IPS-NIHi7 (cell line): ENCODE results near the gene GUCY1A2.
"Not testable (repeated sequence)": the region's sequence is repeated elsewhere in the genome, so short reads cannot be mapped to it uniquely, and the experiment has no call there.

Experiments used
- DNase-seq: peaks from one replicate; pipeline ENCODE4 v3.0.0; 2012; ENCODE audit warnings: mixed read lengths; ENCODE audit errors: extremely low spot score

Gene GUCY1A2

GRCh38 chr11:106943089-106943488 lies 75.2 kb downstream of the GUCY1A2 start:
- DNase-seq, result no peak

DNA sequence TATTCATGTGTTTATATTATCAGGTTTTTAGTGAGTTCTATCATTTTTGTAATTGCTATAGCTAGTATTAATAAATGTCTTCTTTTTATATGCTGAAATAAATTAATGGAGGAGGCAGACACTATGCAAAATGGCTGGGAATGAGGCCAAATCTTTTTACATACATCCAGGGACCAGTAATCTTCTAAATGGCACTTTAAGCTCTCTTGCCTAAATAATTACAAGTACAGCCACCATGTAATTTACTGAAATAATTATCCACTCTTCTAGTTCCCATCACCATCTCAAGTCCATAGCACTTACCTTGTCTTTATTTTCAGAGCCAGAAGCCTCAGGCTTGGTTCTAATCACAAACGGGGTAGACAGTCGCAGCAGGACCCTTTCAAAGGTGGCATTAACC lies 79.1 kb downstream of the GUCY1A2 start:
- no peak for DNase-seq

DNA sequence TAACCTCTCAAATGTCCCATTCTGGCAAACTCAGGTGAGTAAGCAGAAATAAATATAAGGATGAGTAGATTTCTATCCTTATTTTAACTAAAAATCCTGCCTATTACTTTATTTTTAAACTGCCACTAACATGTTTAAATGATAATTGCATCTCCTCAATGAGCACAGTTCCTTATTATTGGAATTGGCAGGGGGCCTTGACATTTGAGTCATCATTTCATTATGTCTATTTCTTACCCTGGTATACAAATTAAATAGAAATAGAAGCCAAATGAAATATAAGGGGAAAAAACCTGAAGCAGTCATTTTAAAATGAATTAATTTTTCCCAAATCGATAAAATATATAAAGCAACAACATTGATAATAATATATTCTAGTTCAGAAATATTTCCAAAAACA lies 81.2 kb downstream of the GUCY1A2 start:
- DNase-seq, result no peak

DNA sequence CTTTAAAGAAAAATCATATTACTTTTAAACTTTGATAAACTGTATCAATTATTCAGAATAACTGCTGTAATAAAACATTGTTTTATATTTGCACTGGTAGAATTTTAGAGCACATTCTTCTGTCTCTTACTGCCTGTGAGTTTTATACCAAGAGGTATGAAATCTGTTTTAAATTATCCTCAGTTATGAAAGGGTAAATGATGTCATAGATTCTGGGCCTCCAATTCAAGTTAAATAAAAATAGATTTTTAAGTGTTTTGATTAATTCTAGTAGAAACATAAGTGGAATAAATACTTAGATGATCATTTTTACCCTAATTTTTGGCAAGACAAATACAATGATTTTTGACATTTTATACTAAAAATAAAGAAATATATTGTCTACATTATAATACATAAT lies 93.0 kb downstream of the GUCY1A2 start:
- DNase-seq, result no peak

GRCh38 chr11:106920899-106921509 lies 97.3 kb downstream of the GUCY1A2 start:
- no peak for DNase-seq

DNA sequence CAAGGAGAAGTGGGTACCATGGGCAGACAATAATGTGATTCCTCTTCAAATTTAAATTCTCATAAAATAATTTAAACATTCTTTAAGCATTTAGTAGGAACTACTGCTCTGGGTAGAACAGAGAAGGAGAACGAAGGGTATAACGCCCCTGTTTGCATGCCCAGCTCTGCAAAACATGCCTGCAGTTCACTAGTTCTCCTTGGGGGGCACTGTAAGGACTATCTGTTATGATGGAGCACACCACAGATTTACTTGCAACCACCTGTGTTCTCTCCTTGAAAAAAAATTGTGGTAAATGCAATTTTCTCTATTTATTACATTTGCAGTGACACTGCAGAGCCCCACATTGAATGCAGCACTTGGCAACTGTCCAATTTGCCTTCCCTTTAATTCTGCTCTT lies 100.3 kb downstream of the GUCY1A2 start:
- DNase-seq, result peak; percentile 37

- no peak for DNase-seq
Measured at GRCh38 chr11:106914409-106914808, 103.9 kb downstream of the GUCY1A2 start.

- no peak for DNase-seq
Measured at GRCh38 chr11:106913141-106913540, 105.1 kb downstream of the GUCY1A2 start.

- no peak for DNase-seq
Measured at GRCh38 chr11:106904826-106905225, 113.5 kb downstream of the GUCY1A2 start.

GRCh38 chr11:106889718-106890117 lies 128.6 kb downstream of the GUCY1A2 start:
- no peak for DNase-seq

GRCh38 chr11:106888386-106888785 lies 129.9 kb downstream of the GUCY1A2 start:
- DNase-seq, result no peak

GRCh38 chr11:106883693-106884092 lies 134.6 kb downstream of the GUCY1A2 start:
- not testable (repeated sequence) for DNase-seq

GRCh38 chr11:106879832-106880546 lies 138.3 kb downstream of the GUCY1A2 start:
- DNase-seq, result peak; percentile 22

DNA sequence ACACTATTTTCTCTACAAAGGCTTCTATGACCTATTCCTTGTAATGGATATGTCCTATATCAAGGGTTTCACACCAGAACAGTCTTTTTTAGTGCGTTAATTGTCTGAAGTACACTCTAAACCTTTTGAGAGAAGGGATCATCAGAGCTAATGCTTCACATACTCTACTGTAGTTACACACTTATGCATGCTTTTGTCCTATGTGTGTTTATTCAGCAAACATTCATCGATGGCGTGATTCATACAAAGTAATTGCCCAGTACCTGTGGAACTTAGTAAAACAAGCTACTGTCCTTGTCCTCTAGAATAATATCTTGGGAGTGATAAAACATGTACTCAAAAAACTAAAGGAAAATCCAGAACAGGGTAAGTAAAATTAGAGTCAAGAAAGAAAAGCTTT lies 139.2 kb downstream of the GUCY1A2 start:
- DNase-seq, result no peak

DNA sequence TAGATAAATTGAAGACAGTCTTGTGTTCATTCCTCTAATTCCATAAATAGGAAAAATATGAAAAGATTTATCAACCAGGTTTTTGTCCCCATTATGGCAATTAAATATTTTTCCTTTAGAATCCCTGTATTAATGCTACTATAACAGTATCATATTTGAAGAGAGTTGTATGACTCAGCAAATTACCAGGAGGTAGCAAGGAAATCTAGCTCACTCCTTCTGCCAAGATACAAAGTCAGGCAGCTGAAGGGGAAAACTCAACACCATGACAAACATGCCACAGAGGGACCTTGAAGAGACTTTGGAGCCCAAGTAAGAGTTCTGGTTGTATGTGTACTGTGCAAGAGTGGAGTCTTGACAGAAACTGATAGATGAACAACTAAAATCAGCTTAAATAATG lies 143.3 kb downstream of the GUCY1A2 start:
- DNase-seq, result no peak

DNA sequence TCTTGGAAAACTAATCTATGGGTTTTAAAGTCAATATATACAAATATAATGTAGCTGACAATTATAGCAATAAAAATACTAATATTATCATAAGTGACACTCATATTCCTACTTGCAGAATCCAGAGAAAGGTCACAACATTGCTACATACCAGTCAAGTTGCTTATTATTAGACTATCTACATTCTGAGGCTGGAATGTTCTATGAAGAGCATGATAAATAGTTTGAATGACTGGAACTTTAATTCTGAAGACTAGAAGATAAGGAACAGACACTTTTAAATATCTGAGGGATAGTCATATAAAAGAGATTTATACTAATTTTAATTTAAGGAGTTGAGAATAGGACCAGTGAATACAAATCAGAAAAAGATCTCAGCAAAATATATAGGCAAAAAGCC lies 146.0 kb downstream of the GUCY1A2 start:
- DNase-seq, result no peak

GRCh38 chr11:106858200-106858599 lies 160.1 kb downstream of the GUCY1A2 start:
- no peak for DNase-seq

DNA sequence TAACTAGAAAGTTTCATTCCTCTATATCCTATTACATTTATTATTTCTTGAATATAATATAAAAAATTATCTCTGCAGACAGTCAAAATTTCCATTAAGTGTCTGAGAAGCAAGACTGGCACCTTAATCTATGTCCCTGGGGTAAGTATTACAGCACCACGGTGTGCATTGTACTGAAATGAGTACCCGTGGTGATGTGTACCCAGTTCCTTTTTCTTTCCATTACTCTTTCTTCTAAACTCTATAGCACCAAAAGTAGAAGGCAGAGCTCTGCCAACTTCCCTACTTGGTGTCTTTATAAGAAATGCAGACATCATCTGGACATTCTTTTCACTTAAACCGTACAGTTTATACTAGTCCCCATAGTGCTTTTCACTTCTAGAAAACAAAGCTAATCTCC lies 161.7 kb downstream of the GUCY1A2 start:
- no peak for DNase-seq

GRCh38 chr11:106854429-106854828 lies 163.8 kb downstream of the GUCY1A2 start:
- no peak for DNase-seq

GRCh38 chr11:106853850-106854401 lies 164.3 kb downstream of the GUCY1A2 start:
- no peak for DNase-seq

- no peak for DNase-seq
Measured at GRCh38 chr11:106852779-106853178, 165.5 kb downstream of the GUCY1A2 start.

DNA sequence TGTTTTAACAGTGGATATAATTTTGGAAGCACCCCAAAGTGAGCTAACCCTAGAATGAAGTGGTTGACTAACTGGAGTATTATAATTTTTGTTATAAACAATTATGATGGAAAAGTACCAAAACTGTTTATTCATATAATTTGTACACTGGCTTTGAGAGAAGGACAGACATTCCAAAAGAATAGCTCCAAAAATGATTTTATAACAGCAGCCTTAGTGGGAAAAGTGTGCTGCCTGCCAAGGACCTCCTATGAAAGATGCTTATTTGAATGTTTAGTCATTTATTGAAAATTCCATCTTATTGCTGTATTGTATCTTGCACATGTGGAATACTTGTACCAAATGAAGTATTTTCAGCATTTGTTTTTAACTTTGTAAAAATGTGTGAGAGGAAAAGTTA lies 169.8 kb downstream of the GUCY1A2 start:
- DNase-seq, result no peak

DNA sequence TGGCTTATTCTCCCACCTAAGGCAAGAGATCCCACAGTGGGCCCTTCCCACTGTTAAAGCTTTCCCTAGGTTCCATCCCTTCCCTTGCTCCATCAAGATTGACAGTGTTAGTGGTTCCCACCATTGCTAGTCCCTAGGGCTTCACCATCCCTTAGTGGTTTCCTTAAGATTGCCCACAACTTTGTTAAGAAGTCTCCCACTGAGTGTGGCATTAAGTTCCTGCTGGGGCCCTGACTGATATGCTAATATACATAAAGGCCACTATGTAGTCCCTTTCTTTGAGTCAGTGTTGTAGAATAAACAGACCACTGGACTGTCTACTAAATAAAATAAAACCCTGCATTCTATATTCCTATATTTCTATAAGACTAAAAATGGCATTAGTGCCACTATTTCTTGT lies 176.1 kb downstream of the GUCY1A2 start:
- no peak for DNase-seq
